Measurements from ENCODE around the gene TSHZ1. TPM values are rescaled to one million over a fixed set of nuclear protein-coding genes. Genes with fewer than 3 reads are reported as not detected.

TSHZ1 gene
- total and polyA plus RNA-seq, 2 experiments from 2014 or later, result 0.23 to 0.38 TPM

GRCh38 chr18:75293591-75293990 lies 83.0 kb downstream of the TSHZ1 start:
- H3K4me1 Mint-ChIP-seq, result peaks cover 5% of the 10 kb centered on the region; the same call in 2 of the 3 replicates
- H2AFZ ChIP-seq, result no peak overlapping the region
- no peak overlapping the region for H3K4me3 ChIP-seq
- no peak for TF ChIP-seq JUNB (IDR thresholded peaks at IDR 0.05; ENCODE audit: unreplicated experiment)
- no peak for TF ChIP-seq CREB1 (CRISPR knock-in tag; IDR thresholded peaks at IDR 0.05; ENCODE audit: low read depth)
- H3K36me3 ChIP-seq (ENCODE audit: insufficient read depth), result no peaks in the 10 kb centered on the region
- no peaks in the 10 kb centered on the region for H3K36me3 Mint-ChIP-seq (ENCODE audit: low read depth)
- H3K27ac ChIP-seq (ENCODE audit: low read depth), result no peak overlapping the region
- no peaks in the 10 kb centered on the region for H3K27me3 ChIP-seq (ENCODE audit: insufficient read depth)
- H3K9me2 ChIP-seq (ENCODE audit: insufficient read depth), result no peaks in the 10 kb centered on the region; the same call in 1 of the 2 replicates
- no peaks in the 10 kb centered on the region for H3K79me2 ChIP-seq (replicated peaks; ENCODE audit: insufficient read depth)
- ATAC-seq (no peak), DNase-seq (ENCODE audit: low spot score) (no peak)
- no peak overlapping the region for H3K4me2 ChIP-seq
- H4K20me1 ChIP-seq (replicated peaks; ENCODE audit: insufficient read depth), result no peaks in the 10 kb centered on the region
- no peaks in the 10 kb centered on the region for H3K4me1 ChIP-seq (ENCODE audit: insufficient read depth)
- no peak overlapping the region for H3K27ac Mint-ChIP-seq
- H3K27me3 Mint-ChIP-seq (ENCODE audit: insufficient read depth, low read depth, poor library complexity), result no peaks in the 10 kb centered on the region
- no peaks in the 10 kb centered on the region for H3K9me3 Mint-ChIP-seq
- H3F3A ChIP-seq (replicated peaks; ENCODE audit: low read depth), result no peaks in the 10 kb centered on the region
- no peak overlapping the region for H3K4me3 Mint-ChIP-seq

DNA sequence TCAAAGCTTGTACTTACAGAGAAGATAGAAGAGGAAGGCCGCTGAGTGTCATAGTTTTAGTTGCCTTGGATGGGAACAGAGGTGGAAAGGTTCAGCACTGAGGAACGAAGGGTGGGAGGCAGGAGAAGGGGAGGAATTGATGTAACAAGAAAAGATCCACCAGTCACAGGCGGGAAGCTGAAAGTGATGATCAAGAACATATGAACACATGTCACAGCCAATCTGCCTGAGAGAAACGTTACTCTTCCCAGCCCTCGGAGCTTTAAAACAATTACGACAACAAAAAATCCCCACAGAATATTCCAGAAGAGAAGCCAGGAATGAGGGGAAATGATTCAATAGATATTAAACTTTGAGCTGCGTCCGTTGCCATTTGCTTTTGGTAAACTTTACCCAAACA lies 87.1 kb downstream of the TSHZ1 start:
- no peaks in the 10 kb centered on the region for H3F3A ChIP-seq (replicated peaks; ENCODE audit: low read depth)
- no peaks in the 10 kb centered on the region for H3K36me3 ChIP-seq (ENCODE audit: insufficient read depth)
- Mint-ChIP-seq H3K4me1 (no peaks in the 10 kb centered on the region), H3K36me3 (ENCODE audit: low read depth) (no peaks in the 10 kb centered on the region), H3K27me3 (ENCODE audit: insufficient read depth, low read depth, poor library complexity) (no peaks in the 10 kb centered on the region), H3K9me3 (no peaks in the 10 kb centered on the region; the same call in 2 of the 3 replicates), H3K27ac (no peak overlapping the region), H3K4me3 (no peak overlapping the region)
- no peaks in the 10 kb centered on the region for H3K79me2 ChIP-seq (replicated peaks; ENCODE audit: insufficient read depth)
- H3K27me3 ChIP-seq (ENCODE audit: insufficient read depth), result no peaks in the 10 kb centered on the region
- DNase-seq (ENCODE audit: low spot score), result no peak
- H3K4me2 ChIP-seq, result no peak overlapping the region
- no peak overlapping the region for H3K4me3 ChIP-seq
- H4K20me1 ChIP-seq (replicated peaks; ENCODE audit: insufficient read depth), result no peaks in the 10 kb centered on the region
- H3K27ac ChIP-seq (ENCODE audit: low read depth), result no peak overlapping the region
- H2AFZ ChIP-seq, result no peak overlapping the region
- no peaks in the 10 kb centered on the region for H3K4me1 ChIP-seq (ENCODE audit: insufficient read depth)
- no peaks in the 10 kb centered on the region for H3K9me2 ChIP-seq (ENCODE audit: insufficient read depth)
- ATAC-seq, result no peak
- TF ChIP-seq NANOG (IDR thresholded peaks at IDR 0.05; ENCODE audit: borderline replicate concordance) (no peak), ZNF462 (CRISPR knock-in tag; IDR thresholded peaks at IDR 0.05) (no peak), ZNF331 (CRISPR knock-in tag; IDR thresholded peaks at IDR 0.05; ENCODE audit: low read depth) (no peak), JUNB (IDR thresholded peaks at IDR 0.05; ENCODE audit: unreplicated experiment) (no peak), CREB1 (CRISPR knock-in tag; IDR thresholded peaks at IDR 0.05; ENCODE audit: low read depth) (no peak), EZH2phosphoT487 (IDR thresholded peaks at IDR 0.05; ENCODE audit: unreplicated experiment) (no peak), ZNF114 (CRISPR knock-in tag; IDR thresholded peaks at IDR 0.05) (no peak), EZH2 (IDR thresholded peaks at IDR 0.05; ENCODE audit: low read depth, unreplicated experiment) (no peak), STAT1 (IDR thresholded peaks at IDR 0.05; ENCODE audit: unreplicated experiment) (no peak)
- TF ChIP-seq, protein P1, sequence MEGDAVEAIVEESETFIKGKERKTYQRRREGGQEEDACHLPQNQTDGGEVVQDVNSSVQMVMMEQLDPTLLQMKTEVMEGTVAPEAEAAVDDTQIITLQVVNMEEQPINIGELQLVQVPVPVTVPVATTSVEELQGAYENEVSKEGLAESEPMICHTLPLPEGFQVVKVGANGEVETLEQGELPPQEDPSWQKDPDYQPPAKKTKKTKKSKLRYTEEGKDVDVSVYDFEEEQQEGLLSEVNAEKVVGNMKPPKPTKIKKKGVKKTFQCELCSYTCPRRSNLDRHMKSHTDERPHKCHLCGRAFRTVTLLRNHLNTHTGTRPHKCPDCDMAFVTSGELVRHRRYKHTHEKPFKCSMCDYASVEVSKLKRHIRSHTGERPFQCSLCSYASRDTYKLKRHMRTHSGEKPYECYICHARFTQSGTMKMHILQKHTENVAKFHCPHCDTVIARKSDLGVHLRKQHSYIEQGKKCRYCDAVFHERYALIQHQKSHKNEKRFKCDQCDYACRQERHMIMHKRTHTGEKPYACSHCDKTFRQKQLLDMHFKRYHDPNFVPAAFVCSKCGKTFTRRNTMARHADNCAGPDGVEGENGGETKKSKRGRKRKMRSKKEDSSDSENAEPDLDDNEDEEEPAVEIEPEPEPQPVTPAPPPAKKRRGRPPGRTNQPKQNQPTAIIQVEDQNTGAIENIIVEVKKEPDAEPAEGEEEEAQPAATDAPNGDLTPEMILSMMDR (conservative IDR thresholded peaks at IDR 0.05; ENCODE audit: low read depth in 2 of 2), result no peak
- TF ChIP-seq, protein P2, sequence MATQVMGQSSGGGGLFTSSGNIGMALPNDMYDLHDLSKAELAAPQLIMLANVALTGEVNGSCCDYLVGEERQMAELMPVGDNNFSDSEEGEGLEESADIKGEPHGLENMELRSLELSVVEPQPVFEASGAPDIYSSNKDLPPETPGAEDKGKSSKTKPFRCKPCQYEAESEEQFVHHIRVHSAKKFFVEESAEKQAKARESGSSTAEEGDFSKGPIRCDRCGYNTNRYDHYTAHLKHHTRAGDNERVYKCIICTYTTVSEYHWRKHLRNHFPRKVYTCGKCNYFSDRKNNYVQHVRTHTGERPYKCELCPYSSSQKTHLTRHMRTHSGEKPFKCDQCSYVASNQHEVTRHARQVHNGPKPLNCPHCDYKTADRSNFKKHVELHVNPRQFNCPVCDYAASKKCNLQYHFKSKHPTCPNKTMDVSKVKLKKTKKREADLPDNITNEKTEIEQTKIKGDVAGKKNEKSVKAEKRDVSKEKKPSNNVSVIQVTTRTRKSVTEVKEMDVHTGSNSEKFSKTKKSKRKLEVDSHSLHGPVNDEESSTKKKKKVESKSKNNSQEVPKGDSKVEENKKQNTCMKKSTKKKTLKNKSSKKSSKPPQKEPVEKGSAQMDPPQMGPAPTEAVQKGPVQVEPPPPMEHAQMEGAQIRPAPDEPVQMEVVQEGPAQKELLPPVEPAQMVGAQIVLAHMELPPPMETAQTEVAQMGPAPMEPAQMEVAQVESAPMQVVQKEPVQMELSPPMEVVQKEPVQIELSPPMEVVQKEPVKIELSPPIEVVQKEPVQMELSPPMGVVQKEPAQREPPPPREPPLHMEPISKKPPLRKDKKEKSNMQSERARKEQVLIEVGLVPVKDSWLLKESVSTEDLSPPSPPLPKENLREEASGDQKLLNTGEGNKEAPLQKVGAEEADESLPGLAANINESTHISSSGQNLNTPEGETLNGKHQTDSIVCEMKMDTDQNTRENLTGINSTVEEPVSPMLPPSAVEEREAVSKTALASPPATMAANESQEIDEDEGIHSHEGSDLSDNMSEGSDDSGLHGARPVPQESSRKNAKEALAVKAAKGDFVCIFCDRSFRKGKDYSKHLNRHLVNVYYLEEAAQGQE (IDR thresholded peaks at IDR 0.05; ENCODE audit: unreplicated experiment), result no peak

Measured in GM23338 (cell line).